ENCODE measurements around the gene TMEM80. TPM values are rescaled to one million over a fixed set of nuclear protein-coding genes. Genes with fewer than 3 reads are reported as not detected.

Gene TMEM80
- total RNA-seq, 1 experiment from 2014 or later, result 25.4 TPM

- Histone ChIP-seq H3K27ac (ENCODE audit: low read length) (no peak within 1 kb of the TSS), H3K4me1 (ENCODE audit: low read length) (no peaks in the 10 kb centered on the region), H3K9me2 (replicated peaks; ENCODE audit: insufficient read depth, low read length) (no peaks in the 10 kb centered on the region), H3K36me3 (ENCODE audit: insufficient read depth, low read length) (no peaks in the 10 kb centered on the region), H3K4me2 (ENCODE audit: low read depth, low read length, poor library complexity, severe bottlenecking) (no peak within 1 kb of the TSS), H3K9me3 (ENCODE audit: low read length) (no peaks in the 10 kb centered on the region), H4K20me1 (ENCODE audit: insufficient read depth, low read depth, low read length) (0 out of 2 replicates have a peak, but pooled peaks cover 4% of the 10 kb centered on the region), H3K27me3 (ENCODE audit: low read length) (no peaks in the 10 kb centered on the region), H3K4me3 (ENCODE audit: low read length) (no peak within 1 kb of the TSS), H3K9ac (ENCODE audit: low read length) (no peak within 1 kb of the TSS), H3K79me2 (ENCODE audit: low read length) (no peaks in the 10 kb centered on the region), H2AFZ (ENCODE audit: low read length) (no peak within 1 kb of the TSS)
- no peak for DNase-seq
Measured at GRCh38 chr11:705646-706438, 10.2 kb downstream of the TMEM80 start, which contains the start of gene EPS8L2. Gene EPS8L2, plus strand, starts transcription at chr11:706231. Its CDS starts 3,177 bp downstream, at chr11:709408.

GRCh38 chr11:706439-706956 lies 10.9 kb downstream of the TMEM80 start:
- H3K36me3 ChIP-seq (ENCODE audit: insufficient read depth, low read length), result no peaks in the 10 kb centered on the region
- H4K20me1 ChIP-seq (ENCODE audit: insufficient read depth, low read depth, low read length), result 0 out of 2 replicates have a peak, but pooled peaks cover 4% of the 10 kb centered on the region
- no peak overlapping the region for H3K9ac ChIP-seq (ENCODE audit: low read length)
- no peaks in the 10 kb centered on the region for H3K27me3 ChIP-seq (ENCODE audit: low read length)
- H3K79me2 ChIP-seq (ENCODE audit: low read length), result no peaks in the 10 kb centered on the region
- no peak overlapping the region for H3K4me3 ChIP-seq (ENCODE audit: low read length)
- H3K9me2 ChIP-seq (replicated peaks; ENCODE audit: insufficient read depth, low read length), result no peaks in the 10 kb centered on the region
- H3K27ac ChIP-seq (ENCODE audit: low read length), result no peak overlapping the region
- no peak overlapping the region for H3K4me2 ChIP-seq (ENCODE audit: low read depth, low read length, poor library complexity, severe bottlenecking)
- DNase-seq, result no peak
- H3K4me1 ChIP-seq (ENCODE audit: low read length), result no peaks in the 10 kb centered on the region
- H2AFZ ChIP-seq (ENCODE audit: low read length), result no peak overlapping the region
- no peaks in the 10 kb centered on the region for H3K9me3 ChIP-seq (ENCODE audit: low read length)

- Histone ChIP-seq H3K27me3 (ENCODE audit: low read length) (no peaks in the 10 kb centered on the region), H3K4me2 (ENCODE audit: low read depth, low read length, poor library complexity, severe bottlenecking) (no peak overlapping the region), H4K20me1 (ENCODE audit: insufficient read depth, low read depth, low read length) (0 out of 2 replicates have a peak, but pooled peaks cover 4% of the 10 kb centered on the region), H2AFZ (ENCODE audit: low read length) (no peak overlapping the region), H3K9me2 (replicated peaks; ENCODE audit: insufficient read depth, low read length) (no peaks in the 10 kb centered on the region), H3K27ac (ENCODE audit: low read length) (no peak overlapping the region), H3K36me3 (ENCODE audit: insufficient read depth, low read length) (no peaks in the 10 kb centered on the region), H3K4me1 (ENCODE audit: low read length) (no peaks in the 10 kb centered on the region), H3K9ac (ENCODE audit: low read length) (no peak overlapping the region), H3K79me2 (ENCODE audit: low read length) (no peaks in the 10 kb centered on the region), H3K9me3 (ENCODE audit: low read length) (no peaks in the 10 kb centered on the region), H3K4me3 (ENCODE audit: low read length) (no peak overlapping the region)
- no peak for DNase-seq
Measured at GRCh38 chr11:706957-707816, 11.6 kb downstream of the TMEM80 start.

GRCh38 chr11:707817-708420 lies 12.3 kb downstream of the TMEM80 start:
- Histone ChIP-seq H3K9me2 (replicated peaks; ENCODE audit: insufficient read depth, low read length) (no peaks in the 10 kb centered on the region), H3K79me2 (ENCODE audit: low read length) (no peaks in the 10 kb centered on the region), H3K4me3 (ENCODE audit: low read length) (no peak overlapping the region), H3K36me3 (ENCODE audit: insufficient read depth, low read length) (no peaks in the 10 kb centered on the region), H3K9me3 (ENCODE audit: low read length) (no peaks in the 10 kb centered on the region), H3K27me3 (ENCODE audit: low read length) (no peaks in the 10 kb centered on the region), H3K27ac (ENCODE audit: low read length) (no peak overlapping the region), H3K4me2 (ENCODE audit: low read depth, low read length, poor library complexity, severe bottlenecking) (no peak overlapping the region), H3K9ac (ENCODE audit: low read length) (no peak overlapping the region), H3K4me1 (ENCODE audit: low read length) (no peaks in the 10 kb centered on the region), H4K20me1 (ENCODE audit: insufficient read depth, low read depth, low read length) (0 out of 2 replicates have a peak, but pooled peaks cover 4% of the 10 kb centered on the region), H2AFZ (ENCODE audit: low read length) (no peak overlapping the region)
- DNase-seq, result no peak

- no peak overlapping the region for H3K4me3 ChIP-seq (ENCODE audit: low read length)
- H3K27ac ChIP-seq (ENCODE audit: low read length), result no peak overlapping the region
- H3K4me2 ChIP-seq (ENCODE audit: low read depth, low read length, poor library complexity, severe bottlenecking), result no peak overlapping the region
- no peaks in the 10 kb centered on the region for H3K79me2 ChIP-seq (ENCODE audit: low read length)
- no peaks in the 10 kb centered on the region for H3K27me3 ChIP-seq (ENCODE audit: low read length)
- no peaks in the 10 kb centered on the region for H3K9me3 ChIP-seq (ENCODE audit: low read length)
- 0 out of 2 replicates have a peak, but pooled peaks cover 4% of the 10 kb centered on the region for H4K20me1 ChIP-seq (ENCODE audit: insufficient read depth, low read depth, low read length)
- no peaks in the 10 kb centered on the region for H3K9me2 ChIP-seq (replicated peaks; ENCODE audit: insufficient read depth, low read length)
- no peaks in the 10 kb centered on the region for H3K36me3 ChIP-seq (ENCODE audit: insufficient read depth, low read length)
- no peaks in the 10 kb centered on the region for H3K4me1 ChIP-seq (ENCODE audit: low read length)
- H3K9ac ChIP-seq (ENCODE audit: low read length), result no peak overlapping the region
- DNase-seq, result no peak
- no peak overlapping the region for H2AFZ ChIP-seq (ENCODE audit: low read length)
Measured at GRCh38 chr11:708511-708910, 12.9 kb downstream of the TMEM80 start.

GRCh38 chr11:709109-709997 lies 13.7 kb downstream of the TMEM80 start:
- Histone ChIP-seq H3K9me2 (replicated peaks; ENCODE audit: insufficient read depth, low read length) (no peaks in the 10 kb centered on the region), H3K4me3 (ENCODE audit: low read length) (no peak overlapping the region), H4K20me1 (ENCODE audit: insufficient read depth, low read depth, low read length) (0 out of 2 replicates have a peak, but pooled peaks cover 4% of the 10 kb centered on the region), H3K9ac (ENCODE audit: low read length) (no peak overlapping the region), H3K4me1 (ENCODE audit: low read length) (no peaks in the 10 kb centered on the region), H2AFZ (ENCODE audit: low read length) (no peak overlapping the region), H3K36me3 (ENCODE audit: insufficient read depth, low read length) (no peaks in the 10 kb centered on the region), H3K9me3 (ENCODE audit: low read length) (no peaks in the 10 kb centered on the region), H3K27me3 (ENCODE audit: low read length) (no peaks in the 10 kb centered on the region), H3K4me2 (ENCODE audit: low read depth, low read length, poor library complexity, severe bottlenecking) (no peak overlapping the region), H3K79me2 (ENCODE audit: low read length) (no peaks in the 10 kb centered on the region), H3K27ac (ENCODE audit: low read length) (no peak overlapping the region)
- no peak for DNase-seq

- no peak for DNase-seq
- Histone ChIP-seq H3K9me3 (ENCODE audit: low read length) (no peaks in the 10 kb centered on the region), H2AFZ (ENCODE audit: low read length) (no peak overlapping the region), H3K79me2 (ENCODE audit: low read length) (no peaks in the 10 kb centered on the region), H3K9ac (ENCODE audit: low read length) (no peak overlapping the region), H3K4me1 (ENCODE audit: low read length) (no peaks in the 10 kb centered on the region), H3K4me3 (ENCODE audit: low read length) (no peak overlapping the region), H4K20me1 (ENCODE audit: insufficient read depth, low read depth, low read length) (no peaks in the 10 kb centered on the region), H3K4me2 (ENCODE audit: low read depth, low read length, poor library complexity, severe bottlenecking) (no peak overlapping the region), H3K9me2 (replicated peaks; ENCODE audit: insufficient read depth, low read length) (no peaks in the 10 kb centered on the region), H3K27ac (ENCODE audit: low read length) (no peak overlapping the region), H3K36me3 (ENCODE audit: insufficient read depth, low read length) (no peaks in the 10 kb centered on the region), H3K27me3 (ENCODE audit: low read length) (no peaks in the 10 kb centered on the region)
Measured at GRCh38 chr11:714436-714835, 18.8 kb downstream of the TMEM80 start.

All from Karpas-422 (cell line).